NT2/D1 (cell line): ENCODE measurements around the gene CEP104.

ENCODE experiments used
- SUZ12 ChIP-seq: IDR thresholded peaks from 2 replicates; pipeline ENCODE4 v1.6.1; 2011; ENCODE audit not compliant: insufficient read length, insufficient read depth; ENCODE audit errors: extremely low read depth
- YY1 ChIP-seq: IDR thresholded peaks from 2 replicates; pipeline ENCODE4 v1.6.1; 2011; ENCODE audit not compliant: insufficient read length, insufficient read depth
- ZNF274 ChIP-seq: IDR thresholded peaks from 2 replicates; pipeline ENCODE4 v1.6.1; 2011; ENCODE audit warnings: mild to moderate bottlenecking, low read depth, low read length

DNA sequence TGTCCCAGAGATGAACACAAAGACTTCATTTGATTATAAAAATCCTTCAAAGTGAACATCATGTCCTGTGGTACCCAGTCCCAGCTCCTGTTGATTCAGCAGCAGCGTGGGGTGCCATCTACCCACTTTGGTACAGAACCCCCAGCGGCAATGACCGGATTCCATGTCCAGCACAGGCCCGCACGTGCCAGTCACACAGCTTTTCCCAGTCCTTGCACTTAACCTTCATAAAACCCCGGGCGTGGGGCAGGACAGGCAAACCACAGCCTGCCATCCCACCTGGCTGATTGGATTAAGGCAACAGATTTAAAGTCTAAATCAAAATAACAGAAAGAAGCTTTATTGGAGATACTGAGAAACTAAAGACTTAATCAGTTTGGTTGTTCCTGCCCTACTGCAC lies 15.5 kb downstream of the CEP104 start:
- TF ChIP-seq ZNF274 (no peak), YY1 (no peak), SUZ12 (no peak)
